GM12878 (cell line): ENCODE results near the gene ENG. TPM values are rescaled to one million over a fixed set of nuclear protein-coding genes. Genes with fewer than 3 reads are reported as not detected.

Experiments used
- CBX5 ChIP-seq: sonication (generic); IDR thresholded peaks from 2 replicates; pipeline ENCODE4 v1.6.1; 2016; ENCODE audit warnings: low read depth, moderate library complexity, mild to moderate bottlenecking, inconsistent platforms
- CHD2 ChIP-seq: IDR thresholded peaks from 2 replicates; pipeline ENCODE4 v1.6.1; 2011; ENCODE audit warnings: low read depth, low read length, improper control_type of control experiment, borderline replicate concordance
- CHD4 ChIP-seq: fragments of 200-600 bp; sonication (generic); IDR thresholded peaks from 2 replicates; pipeline ENCODE4 v1.6.1; 2016; ENCODE audit warnings: mild to moderate bottlenecking
- EED ChIP-seq: sonication (generic); IDR thresholded peaks from 2 replicates; pipeline ENCODE4 v1.6.1; 2016; ENCODE audit warnings: antibody characterized with exemption, low read depth
- GABPA ChIP-seq: IDR thresholded peaks from 2 replicates; pipeline ENCODE4 v1.6.1; 2014; ENCODE audit warnings: antibody characterized with exemption, low read depth, mild to moderate bottlenecking, inconsistent platforms
- JUNB ChIP-seq: IDR thresholded peaks from 2 replicates; pipeline ENCODE4 v1.6.1; 2016; ENCODE audit warnings: antibody characterized with exemption, mild to moderate bottlenecking
- KAT2A ChIP-seq: conservative IDR thresholded peaks from 2 replicates; pipeline ENCODE4 v1.6.1; 2011; ENCODE audit warnings: low read depth, low read length; ENCODE audit not compliant: control insufficient read depth
- NFYA ChIP-seq: IDR thresholded peaks from 2 replicates; pipeline ENCODE4 v1.6.1; 2011; ENCODE audit warnings: low read depth, mild to moderate bottlenecking, low read length, improper control_type of control experiment, borderline replicate concordance
- NFYB ChIP-seq: IDR thresholded peaks from 2 replicates; pipeline ENCODE4 v1.6.1; 2011; ENCODE audit warnings: low read depth, mild to moderate bottlenecking, low read length, improper control_type of control experiment, moderate library complexity; ENCODE audit not compliant: insufficient read depth
- NR2F1 ChIP-seq: fragments of 450-650 bp; conservative IDR thresholded peaks from 2 replicates; pipeline ENCODE4 v1.6.1; 2017; ENCODE audit warnings: mild to moderate bottlenecking
- PAX8 ChIP-seq: fragments of 450-650 bp; IDR thresholded peaks from 2 replicates; pipeline ENCODE4 v1.6.1; 2017; ENCODE audit warnings: mild to moderate bottlenecking, moderate library complexity
- RUNX3 ChIP-seq: IDR thresholded peaks from 2 replicates; pipeline ENCODE4 v1.6.1; 2012; ENCODE audit warnings: low read length, inconsistent platforms
- SRF ChIP-seq, 2 experiments: IDR thresholded peaks; 2 replicates each; pipeline ENCODE4 v1.6.1; 2011; ENCODE audit warnings: low read depth in 2 of 2, low read length in 2 of 2, mild to moderate bottlenecking in 1 of 2, moderate library complexity in 1 of 2
- SUPT20H ChIP-seq: IDR thresholded peaks from 2 replicates; pipeline ENCODE4 v1.6.1; 2011; ENCODE audit warnings: low read depth, mild to moderate bottlenecking, low read length, moderate library complexity, borderline replicate concordance; ENCODE audit not compliant: control insufficient read depth
- TARDBP ChIP-seq: IDR thresholded peaks from 2 replicates; pipeline ENCODE4 v1.6.1; 2016; ENCODE audit warnings: borderline replicate concordance
- YY1 ChIP-seq: IDR thresholded peaks from 2 replicates; pipeline ENCODE4 v1.6.1; 2011; ENCODE audit warnings: low read depth, mild to moderate bottlenecking, low read length
- polyA plus RNA-seq, 11 experiments: library from polyadenylated mRNA; depleted of rRNA in 4 of 11; unstranded in 6 of 11; stranded (reverse) in 5 of 11; fragments of >200 nt; fragmentation: Nextera tagmentation in 4 of 11; fragmentation: Illumina TruSeq in 1 of 11; extraction: Ambion mirVana in 4 of 11; extraction: Trizol in 1 of 11; gene quantifications; 1 replicate in 1 of 11; 2 replicates in 10 of 11; pipeline versions ENCODE4 v1.2.1 to v1.2.3, GENCODE V29; 2011 to 2016; ENCODE audit warnings: inconsistent platforms in 2 of 11, missing spikeins in 2 of 11, low read depth in 1 of 11
- total RNA-seq, 4 experiments: library from RNA; depleted of rRNA in 3 of 4; stranded (reverse); fragments of >200 nt in 3 of 4; fragmentation: Illumina TruSeq in 1 of 4; extraction: Trizol in 1 of 4; gene quantifications; 2 replicates each; pipeline versions ENCODE4 v1.2.1 to v1.2.3, GENCODE V29; 2013 to 2021
- TF ChIP-seq, protein P1 (sequence below): fragments of 450-650 bp; IDR thresholded peaks from 2 replicates; pipeline ENCODE4 v1.6.1; 2017; ENCODE audit warnings: mild to moderate bottlenecking, moderate library complexity
- TF ChIP-seq, protein P2 (sequence below): fragments of 450-650 bp; IDR thresholded peaks from 2 replicates; pipeline ENCODE4 v1.6.1; 2016; ENCODE audit warnings: mild to moderate bottlenecking
- TF ChIP-seq, protein P3 (sequence below): IDR thresholded peaks from 2 replicates; pipeline ENCODE4 v1.6.1; 2012; ENCODE audit warnings: low read depth, low read length, improper control_type of control experiment
- TF ChIP-seq, protein P4 (sequence below): fragments of 450-650 bp; IDR thresholded peaks from 2 replicates; pipeline ENCODE4 v1.6.1; 2017; ENCODE audit warnings: borderline replicate concordance

ENG gene
- total and polyA plus RNA-seq, 10 of the 15 experiments (the other 5 are each of a cell fraction or from before 2014, with no cell fraction given), result 0.14 to 10.1 (median 2.0) TPM

DNA sequence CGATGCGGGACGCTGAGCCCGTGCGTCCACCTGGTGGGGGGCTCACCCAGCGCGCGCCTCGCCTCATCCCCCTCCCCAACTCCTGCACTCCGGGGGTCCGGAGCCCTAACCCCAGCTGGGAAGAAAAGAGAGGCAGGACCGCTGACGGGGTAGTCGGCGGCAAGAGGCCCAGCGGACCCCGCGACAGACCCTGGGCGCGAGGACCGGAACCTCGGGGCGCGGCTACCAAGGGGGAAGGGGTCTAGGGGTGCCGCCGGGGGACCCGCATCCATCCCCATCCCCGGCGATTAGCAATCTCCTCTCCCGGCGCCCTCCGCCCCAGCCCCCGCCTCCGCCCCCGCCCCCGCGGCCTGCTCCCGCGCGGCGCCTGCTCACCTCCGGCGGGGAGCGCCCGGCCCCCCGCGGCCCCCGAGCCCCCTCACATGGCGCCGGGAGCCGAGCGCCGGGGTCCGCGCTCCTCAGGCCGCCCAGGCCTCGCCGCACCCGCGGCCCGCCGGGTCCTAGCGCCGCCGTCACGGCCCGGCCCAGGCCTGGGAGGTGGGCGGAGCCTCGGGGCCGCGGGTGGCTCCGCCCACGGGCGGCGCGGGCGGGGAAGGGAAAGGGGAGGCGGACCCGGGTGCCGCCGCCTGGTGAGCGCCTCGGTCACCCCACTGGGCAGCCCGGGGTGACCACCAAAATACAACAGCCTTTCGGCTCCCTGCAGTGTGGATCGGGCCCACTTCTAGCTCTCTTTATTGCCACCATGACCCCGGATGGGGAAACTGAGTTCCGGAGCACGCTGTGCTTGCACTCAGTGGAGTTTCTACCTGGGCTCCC is 44.9 kb upstream of the ENG start, which contains the start of gene ST6GALNAC6 (continued):
- TF ChIP-seq, protein P1, sequence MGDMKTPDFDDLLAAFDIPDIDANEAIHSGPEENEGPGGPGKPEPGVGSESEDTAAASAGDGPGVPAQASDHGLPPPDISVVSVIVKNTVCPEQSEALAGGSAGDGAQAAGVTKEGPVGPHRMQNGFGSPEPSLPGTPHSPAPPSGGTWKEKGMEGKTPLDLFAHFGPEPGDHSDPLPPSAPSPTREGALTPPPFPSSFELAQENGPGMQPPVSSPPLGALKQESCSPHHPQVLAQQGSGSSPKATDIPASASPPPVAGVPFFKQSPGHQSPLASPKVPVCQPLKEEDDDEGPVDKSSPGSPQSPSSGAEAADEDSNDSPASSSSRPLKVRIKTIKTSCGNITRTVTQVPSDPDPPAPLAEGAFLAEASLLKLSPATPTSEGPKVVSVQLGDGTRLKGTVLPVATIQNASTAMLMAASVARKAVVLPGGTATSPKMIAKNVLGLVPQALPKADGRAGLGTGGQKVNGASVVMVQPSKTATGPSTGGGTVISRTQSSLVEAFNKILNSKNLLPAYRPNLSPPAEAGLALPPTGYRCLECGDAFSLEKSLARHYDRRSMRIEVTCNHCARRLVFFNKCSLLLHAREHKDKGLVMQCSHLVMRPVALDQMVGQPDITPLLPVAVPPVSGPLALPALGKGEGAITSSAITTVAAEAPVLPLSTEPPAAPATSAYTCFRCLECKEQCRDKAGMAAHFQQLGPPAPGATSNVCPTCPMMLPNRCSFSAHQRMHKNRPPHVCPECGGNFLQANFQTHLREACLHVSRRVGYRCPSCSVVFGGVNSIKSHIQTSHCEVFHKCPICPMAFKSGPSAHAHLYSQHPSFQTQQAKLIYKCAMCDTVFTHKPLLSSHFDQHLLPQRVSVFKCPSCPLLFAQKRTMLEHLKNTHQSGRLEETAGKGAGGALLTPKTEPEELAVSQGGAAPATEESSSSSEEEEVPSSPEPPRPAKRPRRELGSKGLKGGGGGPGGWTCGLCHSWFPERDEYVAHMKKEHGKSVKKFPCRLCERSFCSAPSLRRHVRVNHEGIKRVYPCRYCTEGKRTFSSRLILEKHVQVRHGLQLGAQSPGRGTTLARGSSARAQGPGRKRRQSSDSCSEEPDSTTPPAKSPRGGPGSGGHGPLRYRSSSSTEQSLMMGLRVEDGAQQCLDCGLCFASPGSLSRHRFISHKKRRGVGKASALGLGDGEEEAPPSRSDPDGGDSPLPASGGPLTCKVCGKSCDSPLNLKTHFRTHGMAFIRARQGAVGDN, result peak; percentile 26; the same call in 1 of the 2 replicates
- TF ChIP-seq, protein P2, sequence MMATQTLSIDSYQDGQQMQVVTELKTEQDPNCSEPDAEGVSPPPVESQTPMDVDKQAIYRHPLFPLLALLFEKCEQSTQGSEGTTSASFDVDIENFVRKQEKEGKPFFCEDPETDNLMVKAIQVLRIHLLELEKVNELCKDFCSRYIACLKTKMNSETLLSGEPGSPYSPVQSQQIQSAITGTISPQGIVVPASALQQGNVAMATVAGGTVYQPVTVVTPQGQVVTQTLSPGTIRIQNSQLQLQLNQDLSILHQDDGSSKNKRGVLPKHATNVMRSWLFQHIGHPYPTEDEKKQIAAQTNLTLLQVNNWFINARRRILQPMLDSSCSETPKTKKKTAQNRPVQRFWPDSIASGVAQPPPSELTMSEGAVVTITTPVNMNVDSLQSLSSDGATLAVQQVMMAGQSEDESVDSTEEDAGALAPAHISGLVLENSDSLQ, result no peak
- no peak for TF ChIP-seq NFYA
- no peak for TF ChIP-seq JUNB
- 0 out of 4 replicates have a peak, but pooled peaks of 1 of the 2 experiments have one; percentile 36 for TF ChIP-seq SRF (IDR thresholded peaks at IDR 0.05; ENCODE audit: low read depth in 2 of 2, low read length in 2 of 2)
- TF ChIP-seq YY1, result peak; percentile 26; the same call in 1 of the 2 replicates
- TF ChIP-seq PAX8, result no peak
- no peak for TF ChIP-seq SUPT20H
- TF ChIP-seq, protein P3, sequence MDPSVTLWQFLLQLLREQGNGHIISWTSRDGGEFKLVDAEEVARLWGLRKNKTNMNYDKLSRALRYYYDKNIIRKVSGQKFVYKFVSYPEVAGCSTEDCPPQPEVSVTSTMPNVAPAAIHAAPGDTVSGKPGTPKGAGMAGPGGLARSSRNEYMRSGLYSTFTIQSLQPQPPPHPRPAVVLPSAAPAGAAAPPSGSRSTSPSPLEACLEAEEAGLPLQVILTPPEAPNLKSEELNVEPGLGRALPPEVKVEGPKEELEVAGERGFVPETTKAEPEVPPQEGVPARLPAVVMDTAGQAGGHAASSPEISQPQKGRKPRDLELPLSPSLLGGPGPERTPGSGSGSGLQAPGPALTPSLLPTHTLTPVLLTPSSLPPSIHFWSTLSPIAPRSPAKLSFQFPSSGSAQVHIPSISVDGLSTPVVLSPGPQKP, result no peak
- TF ChIP-seq RUNX3, result peak; percentile 14; the same call in 1 of the 2 replicates
- no peak for TF ChIP-seq KAT2A
- TF ChIP-seq NFYB, result no peak
- TF ChIP-seq EED, result 0 out of 2 replicates have a peak, but pooled peaks have one; percentile 14
- no peak for TF ChIP-seq CHD4
- TF ChIP-seq, protein P4, sequence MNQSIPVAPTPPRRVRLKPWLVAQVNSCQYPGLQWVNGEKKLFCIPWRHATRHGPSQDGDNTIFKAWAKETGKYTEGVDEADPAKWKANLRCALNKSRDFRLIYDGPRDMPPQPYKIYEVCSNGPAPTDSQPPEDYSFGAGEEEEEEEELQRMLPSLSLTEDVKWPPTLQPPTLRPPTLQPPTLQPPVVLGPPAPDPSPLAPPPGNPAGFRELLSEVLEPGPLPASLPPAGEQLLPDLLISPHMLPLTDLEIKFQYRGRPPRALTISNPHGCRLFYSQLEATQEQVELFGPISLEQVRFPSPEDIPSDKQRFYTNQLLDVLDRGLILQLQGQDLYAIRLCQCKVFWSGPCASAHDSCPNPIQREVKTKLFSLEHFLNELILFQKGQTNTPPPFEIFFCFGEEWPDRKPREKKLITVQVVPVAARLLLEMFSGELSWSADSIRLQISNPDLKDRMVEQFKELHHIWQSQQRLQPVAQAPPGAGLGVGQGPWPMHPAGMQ, result no peak
- TF ChIP-seq GABPA, result 0 out of 2 replicates have a peak, but pooled peaks have one; percentile 58
- no peak for TF ChIP-seq CBX5
- no peak for TF ChIP-seq TARDBP
- TF ChIP-seq CHD2, result no peak
- no peak for TF ChIP-seq NR2F1
